ENCODE data around the gene GTF2H2C. TPM values are rescaled to one million over a fixed set of nuclear protein-coding genes. Genes with fewer than 3 reads are reported as not detected.
"Not testable (repeated sequence)": the region's sequence is repeated elsewhere in the genome, so short reads cannot be mapped to it uniquely, and the experiment has no call there.

The GTF2H2C gene
- total RNA-seq, 2 experiments from 2014 or later = 44.9 to 60.1 TPM

DNA sequence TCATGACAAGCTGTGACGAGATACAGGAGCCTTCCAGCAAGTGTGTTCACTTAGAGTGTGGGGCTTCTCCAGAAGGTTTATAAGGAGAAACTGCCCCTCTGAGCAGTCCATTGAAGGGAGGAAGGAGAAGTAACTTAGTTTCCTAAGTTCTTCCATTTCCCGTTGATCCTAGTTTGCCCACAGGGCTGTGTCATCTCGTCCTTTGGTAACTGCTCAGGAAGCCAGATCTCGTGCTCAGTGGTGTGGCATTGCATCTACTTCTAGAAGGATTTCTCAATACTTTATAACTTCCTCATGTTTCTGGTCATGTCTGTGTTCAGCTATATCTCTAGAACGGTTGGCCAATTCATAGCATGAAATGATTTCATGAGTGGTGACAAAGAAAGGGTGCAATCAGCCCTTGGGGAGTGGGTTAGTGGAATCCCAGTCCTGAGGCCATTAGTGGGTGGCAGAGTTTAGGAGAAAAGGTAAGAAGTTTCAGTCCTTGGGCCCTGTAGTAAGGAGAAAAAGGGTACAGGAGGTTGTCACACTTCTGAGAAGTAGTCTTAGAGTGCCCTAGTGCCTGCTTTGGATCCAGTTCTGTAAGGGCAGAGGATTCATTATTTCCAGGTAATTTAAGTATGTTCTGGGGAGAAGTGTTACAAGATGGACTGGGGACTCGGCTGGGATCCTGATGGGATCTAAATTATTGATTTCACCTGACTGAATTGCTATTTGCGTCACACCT is 36.3 kb downstream of the GTF2H2C start:
- BruUV-seq (replicated peaks); intact Hi-C loops (cut with micrococcal nuclease; ENCODE audit: unreplicated experiment); H3K36me3 ChIP-seq (ENCODE audit: insufficient read depth, low read length): not testable (repeated sequence)

DNA sequence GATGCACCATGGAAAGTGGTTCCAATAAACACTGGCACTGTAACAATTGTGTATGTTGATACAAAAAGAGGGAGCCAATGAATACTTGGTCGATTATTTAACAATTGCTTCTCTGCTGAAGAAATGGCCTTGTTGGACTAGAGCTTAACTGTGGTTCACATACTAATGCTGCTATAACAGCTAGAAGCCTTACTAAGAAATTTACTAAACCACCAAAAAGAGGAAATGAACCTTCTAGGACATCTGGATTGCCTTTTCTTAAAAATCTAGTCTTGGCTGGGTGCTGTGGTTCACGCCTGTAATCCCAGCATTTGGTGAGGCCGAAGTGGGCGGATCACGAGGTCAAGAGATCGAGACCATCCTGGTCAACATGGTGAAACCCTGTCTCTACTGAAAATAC is 42.0 kb downstream of the GTF2H2C start:
- H3K36me3 ChIP-seq (ENCODE audit: insufficient read depth, low read length); CTCF ChIA-PET (ENCODE audit: unreplicated experiment); intact Hi-C loops (cut with micrococcal nuclease; ENCODE audit: unreplicated experiment); H2AFZ ChIP-seq (ENCODE audit: low read length); H3K9me2 ChIP-seq (ENCODE audit: insufficient read depth, low read length); POLR2A ChIA-PET; H3K9me3 ChIP-seq (ENCODE audit: low read length); H3K27ac ChIP-seq (ENCODE audit: low read depth, low read length, poor library complexity, severe bottlenecking); H3K4me3 ChIP-seq (ENCODE audit: low read depth, low read length, poor library complexity, severe bottlenecking); BruUV-seq (replicated peaks); H3K79me2 ChIP-seq (ENCODE audit: insufficient read depth, low read depth, low read length); H3K4me2 ChIP-seq (ENCODE audit: low read length); DNase-seq (ENCODE audit: low spot score); H4K20me1 ChIP-seq (ENCODE audit: insufficient read depth, low read length); H3K4me1 ChIP-seq (ENCODE audit: insufficient read depth, low read length, poor library complexity, severe bottlenecking): not testable (repeated sequence)

More for the DNA sequence above, 36.3 kb downstream of the GTF2H2C start:
- H2AFZ ChIP-seq (ENCODE audit: low read length); DNase-seq (ENCODE audit: low spot score); H4K20me1 ChIP-seq (ENCODE audit: insufficient read depth, low read length); H3K27ac ChIP-seq (ENCODE audit: low read depth, low read length, poor library complexity, severe bottlenecking); H3K79me2 ChIP-seq (ENCODE audit: insufficient read depth, low read depth, low read length); H3K4me2 ChIP-seq (ENCODE audit: low read length); H3K4me3 ChIP-seq (ENCODE audit: low read depth, low read length, poor library complexity, severe bottlenecking); CTCF ChIA-PET (ENCODE audit: unreplicated experiment); POLR2A ChIA-PET; H3K9me2 ChIP-seq (ENCODE audit: insufficient read depth, low read length); H3K4me1 ChIP-seq (ENCODE audit: insufficient read depth, low read length, poor library complexity, severe bottlenecking); H3K9me3 ChIP-seq (ENCODE audit: low read length): not testable (repeated sequence)

DNA sequence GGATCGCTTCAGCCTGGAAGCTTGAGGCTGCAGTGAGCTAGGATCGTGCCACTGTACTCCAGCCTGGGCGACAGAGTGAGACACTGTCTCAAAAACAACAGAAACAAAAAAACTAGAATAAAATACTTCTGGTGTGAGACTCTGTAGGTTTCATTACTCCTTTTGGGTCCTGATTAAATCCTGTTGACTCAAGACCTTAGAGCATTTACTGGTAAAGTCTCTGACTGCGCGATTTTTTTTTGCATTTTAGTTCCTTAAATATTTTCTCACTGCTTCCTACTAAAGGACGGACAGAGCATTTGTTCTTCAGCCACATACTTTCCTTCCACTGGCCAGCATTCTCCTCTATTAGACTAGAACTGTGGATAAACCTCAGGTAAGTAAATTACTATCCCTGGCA is 46.8 kb downstream of the GTF2H2C start:
- H3K4me2 ChIP-seq (ENCODE audit: low read length); POLR2A ChIA-PET; BruUV-seq (replicated peaks): not testable (repeated sequence)

DNA sequence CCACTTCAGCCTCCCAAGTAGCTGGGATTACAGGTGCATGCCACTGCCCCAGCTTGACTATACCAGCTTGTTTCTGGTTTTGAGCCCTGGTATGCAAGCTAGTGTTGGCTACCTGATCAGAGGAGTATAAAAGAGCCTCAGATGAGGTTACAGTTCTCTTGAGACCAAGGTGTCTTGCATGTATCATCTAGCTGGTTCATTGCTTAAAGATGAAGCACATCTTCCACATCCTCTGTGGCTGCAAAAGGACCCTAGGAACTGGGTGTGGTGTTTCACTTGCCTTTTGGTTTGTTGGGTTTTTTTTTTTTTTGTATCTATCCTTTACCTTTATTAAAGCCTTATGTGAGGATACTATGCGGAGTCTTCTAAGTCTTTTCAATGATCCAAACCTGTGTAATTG is 47.8 kb downstream of the GTF2H2C start:
- H3K36me3 ChIP-seq (ENCODE audit: insufficient read depth, low read length); H3K27ac ChIP-seq (ENCODE audit: low read depth, low read length, poor library complexity, severe bottlenecking); H3K9me2 ChIP-seq (ENCODE audit: insufficient read depth, low read length); H3K4me2 ChIP-seq (ENCODE audit: low read length); H3K79me2 ChIP-seq (ENCODE audit: insufficient read depth, low read depth, low read length); DNase-seq (ENCODE audit: low spot score); H4K20me1 ChIP-seq (ENCODE audit: insufficient read depth, low read length); intact Hi-C loops (cut with micrococcal nuclease; ENCODE audit: unreplicated experiment); H3K4me3 ChIP-seq (ENCODE audit: low read depth, low read length, poor library complexity, severe bottlenecking); CTCF ChIA-PET (ENCODE audit: unreplicated experiment); BruUV-seq (replicated peaks); POLR2A ChIA-PET; H3K9me3 ChIP-seq (ENCODE audit: low read length); H2AFZ ChIP-seq (ENCODE audit: low read length); H3K4me1 ChIP-seq (ENCODE audit: insufficient read depth, low read length, poor library complexity, severe bottlenecking): not testable (repeated sequence)

More for the DNA sequence above, 46.8 kb downstream of the GTF2H2C start:
- intact Hi-C loops (cut with micrococcal nuclease; ENCODE audit: unreplicated experiment); CTCF ChIA-PET (ENCODE audit: unreplicated experiment); H3K9me3 ChIP-seq (ENCODE audit: low read length); H3K36me3 ChIP-seq (ENCODE audit: insufficient read depth, low read length); H3K27ac ChIP-seq (ENCODE audit: low read depth, low read length, poor library complexity, severe bottlenecking); H2AFZ ChIP-seq (ENCODE audit: low read length); H3K4me3 ChIP-seq (ENCODE audit: low read depth, low read length, poor library complexity, severe bottlenecking); H3K4me1 ChIP-seq (ENCODE audit: insufficient read depth, low read length, poor library complexity, severe bottlenecking); H4K20me1 ChIP-seq (ENCODE audit: insufficient read depth, low read length); H3K79me2 ChIP-seq (ENCODE audit: insufficient read depth, low read depth, low read length); H3K9me2 ChIP-seq (ENCODE audit: insufficient read depth, low read length); DNase-seq (ENCODE audit: low spot score): not testable (repeated sequence)

DNA sequence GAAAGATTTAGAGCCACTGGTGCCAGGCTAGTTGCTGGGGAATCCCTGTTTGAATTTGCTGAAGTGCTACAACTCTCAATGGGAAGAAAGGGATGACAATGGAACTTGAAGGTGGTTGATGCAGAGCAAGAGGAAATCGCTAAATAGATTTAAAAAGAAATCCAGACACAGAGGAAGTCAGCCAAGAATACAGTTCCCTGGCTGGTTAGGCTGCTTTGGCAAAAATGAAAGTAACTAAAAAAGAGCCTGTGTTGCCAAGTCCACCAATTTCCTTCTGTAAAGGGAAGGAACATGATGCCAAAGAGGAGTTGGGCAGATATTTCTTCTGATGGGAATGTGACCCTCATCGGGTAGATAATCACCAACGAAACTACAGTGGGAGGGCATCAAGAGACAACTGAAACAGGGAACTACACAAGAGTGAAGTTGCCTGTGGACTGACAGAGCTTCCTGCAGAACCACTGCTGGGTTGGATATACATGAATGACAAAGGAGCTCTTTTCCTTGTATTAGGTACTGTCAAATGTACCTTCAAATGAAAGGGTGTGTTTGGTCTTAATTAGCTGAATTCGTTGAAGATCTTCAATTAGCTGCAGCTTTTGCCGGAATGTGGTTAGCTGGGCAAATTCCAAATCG is 49.0 kb downstream of the GTF2H2C start:
- H3K9me3 ChIP-seq (ENCODE audit: low read length); H3K4me2 ChIP-seq (ENCODE audit: low read length); H3K27ac ChIP-seq (ENCODE audit: low read depth, low read length, poor library complexity, severe bottlenecking); H3K9me2 ChIP-seq (ENCODE audit: insufficient read depth, low read length); DNase-seq (ENCODE audit: low spot score); H3K79me2 ChIP-seq (ENCODE audit: insufficient read depth, low read depth, low read length); H2AFZ ChIP-seq (ENCODE audit: low read length); H4K20me1 ChIP-seq (ENCODE audit: insufficient read depth, low read length); POLR2A ChIA-PET; H3K36me3 ChIP-seq (ENCODE audit: insufficient read depth, low read length); H3K4me3 ChIP-seq (ENCODE audit: low read depth, low read length, poor library complexity, severe bottlenecking); H3K4me1 ChIP-seq (ENCODE audit: insufficient read depth, low read length, poor library complexity, severe bottlenecking); BruUV-seq (replicated peaks); CTCF ChIA-PET (ENCODE audit: unreplicated experiment); intact Hi-C loops (cut with micrococcal nuclease; ENCODE audit: unreplicated experiment): not testable (repeated sequence)

DNA sequence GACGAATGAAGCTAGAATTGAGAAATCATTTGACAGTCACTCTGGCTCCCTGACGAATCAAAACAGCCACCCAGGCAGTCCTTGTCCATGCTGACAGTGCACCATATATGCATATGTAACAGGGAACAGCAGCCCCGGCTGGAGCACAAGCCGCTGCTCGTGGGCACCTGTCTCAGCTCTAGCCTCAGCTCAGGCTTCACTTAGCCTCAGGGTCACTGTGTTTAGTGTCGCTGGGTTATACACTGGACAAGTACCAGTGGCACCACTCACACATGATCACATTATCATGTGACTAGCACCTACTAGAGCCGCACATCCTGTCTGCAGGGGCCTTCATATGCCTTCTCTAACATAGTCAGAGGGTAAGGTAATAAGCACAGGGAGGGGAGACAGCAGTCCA is 54.9 kb downstream of the GTF2H2C start:
- intact Hi-C loops (cut with micrococcal nuclease; ENCODE audit: unreplicated experiment) = not testable (repeated sequence)

More for the DNA sequence above, 54.9 kb downstream of the GTF2H2C start:
- POLR2A ChIA-PET; H3K27ac ChIP-seq (ENCODE audit: low read depth, low read length, poor library complexity, severe bottlenecking); H3K4me2 ChIP-seq (ENCODE audit: low read length); H2AFZ ChIP-seq (ENCODE audit: low read length); DNase-seq (ENCODE audit: low spot score); H3K4me3 ChIP-seq (ENCODE audit: low read depth, low read length, poor library complexity, severe bottlenecking); H3K36me3 ChIP-seq (ENCODE audit: insufficient read depth, low read length); H3K4me1 ChIP-seq (ENCODE audit: insufficient read depth, low read length, poor library complexity, severe bottlenecking); CTCF ChIA-PET (ENCODE audit: unreplicated experiment); H3K9me2 ChIP-seq (ENCODE audit: insufficient read depth, low read length); H4K20me1 ChIP-seq (ENCODE audit: insufficient read depth, low read length); H3K79me2 ChIP-seq (ENCODE audit: insufficient read depth, low read depth, low read length); H3K9me3 ChIP-seq (ENCODE audit: low read length); BruUV-seq (replicated peaks): not testable (repeated sequence)

Measured in OCI-LY7 (cell line).